ENCODE data around the gene RNASE12.
"Not testable (repeated sequence)": the region's sequence is repeated elsewhere in the genome, so short reads cannot be mapped to it uniquely, and the experiment has no call there.

Gene RNASE12

DNA sequence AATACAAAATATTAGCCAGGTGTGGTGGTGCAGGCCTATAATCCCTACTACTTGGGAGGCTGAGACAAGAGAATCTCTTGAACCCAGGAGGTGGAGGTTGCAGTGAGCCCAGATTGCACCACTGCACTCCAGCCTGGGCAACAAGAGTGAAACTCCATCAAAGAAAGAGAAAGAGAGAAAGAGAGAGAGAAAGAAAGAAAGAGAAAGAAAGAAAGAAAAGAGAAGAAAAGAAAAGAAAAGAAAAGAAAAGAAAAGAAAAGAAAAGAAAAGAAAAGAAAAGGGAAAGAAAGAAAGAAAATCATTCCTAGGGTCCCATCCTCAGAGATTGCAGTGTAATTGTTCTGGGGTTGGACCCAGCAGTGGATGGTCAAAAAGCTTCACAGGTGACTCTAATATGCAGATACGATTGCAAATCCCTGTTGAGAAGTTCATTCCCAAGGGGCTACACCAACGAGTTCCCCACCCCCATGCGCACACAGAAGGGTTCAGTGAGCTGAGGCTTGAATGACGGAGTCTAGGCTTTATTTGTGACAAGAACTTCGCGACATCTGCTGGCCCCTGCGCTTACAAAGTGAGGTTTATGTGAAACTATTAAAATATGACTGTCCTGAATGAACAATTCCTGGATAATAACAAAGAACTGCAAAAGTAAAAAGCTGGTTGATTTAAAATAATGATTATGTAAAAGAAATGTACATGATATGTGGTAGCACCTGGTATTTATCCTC is 17.4 kb upstream of the RNASE12 start:
- Mint-ChIP-seq H3K9me3 (no peaks in the 10 kb centered on the region), H3K4me3 (no peak overlapping the region), H3K27ac (no peak overlapping the region), H3K36me3 (ENCODE audit: low read depth) (no peaks in the 10 kb centered on the region), H3K4me1 (ENCODE audit: low read depth) (no peaks in the 10 kb centered on the region), H3K27me3 (no peaks in the 10 kb centered on the region)
- intact Hi-C loops (cut with micrococcal nuclease), result loop anchor here (1.0 to 5.0 kb wide), 3 partner anchors 131 to 281 kb away; partner anchors contain the start of gene TEP1

DNA sequence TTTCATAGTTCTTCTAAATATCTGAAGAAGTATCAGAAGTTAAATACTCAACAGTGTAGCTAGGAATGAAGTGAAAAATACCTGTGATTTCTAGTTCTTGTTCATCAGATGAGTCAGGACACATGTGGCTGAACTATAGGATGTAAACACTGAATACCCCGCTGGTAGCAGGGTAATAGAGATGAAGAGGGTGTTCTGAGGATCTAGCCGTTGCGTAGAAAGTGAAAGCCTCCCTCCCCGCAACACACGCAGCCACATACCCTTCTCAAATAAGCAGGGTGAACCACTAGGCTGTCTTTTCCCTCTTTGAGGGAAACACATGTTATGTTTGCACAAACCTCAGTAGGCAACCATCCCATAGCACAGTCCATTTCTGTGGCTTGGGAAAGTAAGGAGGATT is 16.4 kb upstream of the RNASE12 start:
- Mint-ChIP-seq H3K4me3 (no peak overlapping the region), H3K36me3 (ENCODE audit: low read depth) (no peaks in the 10 kb centered on the region), H3K4me1 (ENCODE audit: low read depth) (no peaks in the 10 kb centered on the region), H3K9me3 (no peaks in the 10 kb centered on the region), H3K27ac (no peak overlapping the region), H3K27me3 (no peaks in the 10 kb centered on the region)
- intact Hi-C loops (cut with micrococcal nuclease), result loop anchor here (5.0 kb wide), 2 partner anchors 130 to 195 kb away; partner anchors contain the start of gene TEP1

DNA sequence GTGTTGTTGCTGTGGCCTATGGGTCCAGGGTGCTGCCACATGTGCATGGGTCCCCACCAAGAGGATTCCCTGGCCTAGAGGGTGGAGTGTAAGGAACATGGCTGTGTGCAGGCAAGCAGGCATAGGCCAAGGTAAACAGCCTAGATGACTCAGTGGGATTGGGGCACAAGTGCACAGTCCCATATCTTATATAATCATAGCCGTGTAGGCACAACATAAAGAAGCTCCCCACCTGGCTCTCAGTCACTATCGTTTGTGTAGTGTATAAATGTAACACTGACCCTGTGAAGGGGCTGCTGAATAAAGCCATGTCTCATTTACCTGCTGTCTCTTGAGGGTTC is 15.7 kb upstream of the RNASE12 start:
- H3K27me3 Mint-ChIP-seq, result no peaks in the 10 kb centered on the region
- no peaks in the 10 kb centered on the region for H3K36me3 Mint-ChIP-seq (ENCODE audit: low read depth)
- no peak overlapping the region for H3K4me3 Mint-ChIP-seq
- H3K27ac Mint-ChIP-seq, result no peak overlapping the region
- intact Hi-C loops (cut with micrococcal nuclease), result loop anchor here (1.0 to 5.0 kb wide), 3 partner anchors 76 to 195 kb away; partner anchors contain the start of gene TEP1
- no peaks in the 10 kb centered on the region for H3K9me3 Mint-ChIP-seq
- H3K4me1 Mint-ChIP-seq (ENCODE audit: low read depth), result peaks cover under 1% of the 10 kb centered on the region

DNA sequence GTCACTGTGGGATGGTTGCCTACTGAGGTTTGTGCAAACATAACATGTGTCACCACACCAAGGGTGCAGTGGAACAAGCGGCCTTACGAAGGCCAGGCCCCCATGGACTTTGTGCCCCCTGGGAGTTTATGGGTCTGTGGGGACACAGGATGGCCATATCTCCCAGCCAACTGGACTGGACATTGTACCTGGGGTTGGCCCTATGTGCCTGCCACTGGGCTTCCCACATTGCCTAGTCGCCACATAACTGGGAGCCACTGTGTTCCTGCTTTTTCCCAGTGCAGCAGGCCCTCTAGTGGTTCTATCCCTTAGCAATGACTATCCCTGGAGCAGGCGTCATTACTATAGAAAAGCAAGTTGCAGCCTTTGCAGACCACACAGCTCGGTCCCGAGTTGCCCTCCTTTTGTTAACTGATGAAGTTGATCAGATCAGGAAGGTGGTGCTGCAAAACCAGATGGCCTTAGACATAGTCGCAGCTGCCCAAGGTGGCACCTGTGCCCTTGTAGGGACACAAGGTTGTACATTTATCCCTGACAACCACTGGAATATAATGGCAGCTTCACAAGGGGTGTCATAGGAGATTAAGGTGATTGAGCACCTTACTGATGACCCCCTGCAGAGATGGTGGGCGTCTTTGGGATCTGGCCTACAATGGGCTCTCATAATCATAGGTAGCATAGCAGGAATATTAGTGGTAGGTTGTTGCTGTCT is 15.2 kb upstream of the RNASE12 start:
- Mint-ChIP-seq H3K27ac (no peak overlapping the region), H3K36me3 (ENCODE audit: low read depth) (no peaks in the 10 kb centered on the region), H3K4me1 (ENCODE audit: low read depth) (peaks cover 6% of the 10 kb centered on the region), H3K9me3 (no peaks in the 10 kb centered on the region), H3K4me3 (no peak overlapping the region), H3K27me3 (no peaks in the 10 kb centered on the region)
- intact Hi-C loops (cut with micrococcal nuclease), result loop anchor here (1.0 to 5.0 kb wide), 3 partner anchors 75 to 194 kb away; partner anchors contain the start of gene TEP1

DNA sequence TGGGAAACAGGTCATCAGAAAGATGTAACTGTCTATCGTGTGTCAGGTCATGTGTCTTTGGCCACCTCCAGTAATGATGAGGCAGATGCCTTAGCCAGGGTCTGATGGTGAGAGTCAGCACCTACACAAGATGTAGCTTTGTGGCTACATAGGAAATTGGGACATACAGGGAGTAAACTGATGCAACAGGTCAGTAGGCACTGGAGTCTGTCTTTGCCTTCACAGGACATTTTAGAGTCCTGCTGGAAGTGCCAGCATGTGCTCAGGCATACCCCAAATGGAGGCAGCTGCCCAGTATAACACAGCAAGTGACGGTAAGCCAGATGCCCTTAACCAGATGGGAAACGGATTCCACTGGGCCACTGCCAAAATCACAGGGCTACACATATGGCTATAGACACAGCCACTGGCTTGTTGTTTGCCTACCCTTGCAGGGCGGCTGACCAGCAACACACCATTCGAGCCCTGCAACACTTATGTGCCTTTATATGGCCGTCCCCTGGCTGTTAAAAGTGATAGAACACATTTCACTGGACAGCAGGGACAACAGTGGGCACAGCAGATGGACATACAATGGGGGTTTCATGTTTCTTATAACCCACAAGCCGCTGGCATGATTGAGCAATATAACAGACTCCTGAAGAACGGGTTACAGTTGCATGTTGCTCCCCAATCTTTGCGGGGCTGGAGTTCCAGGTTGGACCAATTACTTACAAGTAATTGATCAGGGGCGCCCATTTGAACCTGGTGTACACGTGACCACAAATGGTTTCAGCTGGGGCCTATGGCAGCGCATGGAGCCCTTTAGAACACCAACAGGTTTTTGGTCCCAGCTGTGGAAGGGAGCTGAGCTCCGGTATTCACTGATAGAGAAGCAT is 12.9 kb upstream of the RNASE12 start:
- Mint-ChIP-seq H3K27ac (no peak overlapping the region), H3K27me3 (no peaks in the 10 kb centered on the region), H3K36me3 (ENCODE audit: low read depth) (no peaks in the 10 kb centered on the region), H3K4me3 (no peak overlapping the region), H3K9me3 (no peaks in the 10 kb centered on the region), H3K4me1 (ENCODE audit: low read depth) (peaks cover 8% of the 10 kb centered on the region)
- intact Hi-C loops (cut with micrococcal nuclease), result no loop called here

DNA sequence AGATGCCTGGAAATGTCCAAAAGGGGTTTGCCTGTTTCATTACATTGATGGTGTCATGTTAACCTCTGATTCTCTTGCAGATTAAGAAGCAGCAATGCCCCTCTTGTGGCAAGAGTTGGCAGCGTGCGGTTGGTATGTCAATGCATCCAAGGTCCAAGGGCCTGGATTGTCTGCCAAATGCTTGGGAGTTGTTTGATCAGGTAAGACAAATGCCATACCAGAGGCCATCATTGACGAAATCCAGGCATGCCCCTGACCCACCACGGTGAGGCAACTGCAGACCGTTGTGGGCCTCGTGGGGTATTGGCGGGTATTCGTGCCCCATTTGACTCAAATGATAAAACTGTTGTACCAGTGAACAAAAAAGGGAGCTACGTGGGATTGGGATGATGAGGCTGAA is 11.4 kb upstream of the RNASE12 start:
- intact Hi-C loops (cut with micrococcal nuclease), result no loop called here
- H3K9me3 Mint-ChIP-seq, result no peaks in the 10 kb centered on the region

DNA sequence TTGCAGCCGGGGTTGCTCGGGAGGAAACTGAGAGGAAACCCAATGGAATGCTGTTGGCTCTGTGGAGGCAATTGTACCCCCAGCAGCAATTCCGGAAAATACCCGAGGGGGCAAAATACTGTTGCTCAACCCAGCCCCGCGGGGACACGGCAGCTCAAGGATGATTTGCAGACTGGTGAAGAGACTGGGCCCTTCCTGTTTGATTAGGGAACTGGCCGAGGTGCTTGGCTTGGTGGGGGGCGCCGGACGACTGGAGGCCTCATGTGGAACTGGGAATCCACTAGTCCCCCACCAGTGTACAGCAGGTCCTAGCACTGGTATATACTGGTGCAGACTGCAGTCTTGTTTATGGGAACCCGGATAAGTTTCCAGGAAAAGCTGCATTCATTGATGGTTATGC is 10.3 kb upstream of the RNASE12 start:
- Mint-ChIP-seq H3K27me3 (no peaks in the 10 kb centered on the region), H3K4me3 (no peak overlapping the region), H3K36me3 (ENCODE audit: low read depth) (no peaks in the 10 kb centered on the region), H3K4me1 (ENCODE audit: low read depth) (peaks cover 8% of the 10 kb centered on the region), H3K9me3 (no peaks in the 10 kb centered on the region), H3K27ac (no peak overlapping the region)
- intact Hi-C loops (cut with micrococcal nuclease), result no loop called here

More for the DNA sequence above, 11.4 kb upstream of the RNASE12 start:
- H3K27ac Mint-ChIP-seq, result no peak overlapping the region
- no peaks in the 10 kb centered on the region for H3K36me3 Mint-ChIP-seq (ENCODE audit: low read depth)
- no peaks in the 10 kb centered on the region for H3K27me3 Mint-ChIP-seq
- no peak overlapping the region for H3K4me3 Mint-ChIP-seq
- H3K4me1 Mint-ChIP-seq (ENCODE audit: low read depth), result peaks cover 8% of the 10 kb centered on the region

DNA sequence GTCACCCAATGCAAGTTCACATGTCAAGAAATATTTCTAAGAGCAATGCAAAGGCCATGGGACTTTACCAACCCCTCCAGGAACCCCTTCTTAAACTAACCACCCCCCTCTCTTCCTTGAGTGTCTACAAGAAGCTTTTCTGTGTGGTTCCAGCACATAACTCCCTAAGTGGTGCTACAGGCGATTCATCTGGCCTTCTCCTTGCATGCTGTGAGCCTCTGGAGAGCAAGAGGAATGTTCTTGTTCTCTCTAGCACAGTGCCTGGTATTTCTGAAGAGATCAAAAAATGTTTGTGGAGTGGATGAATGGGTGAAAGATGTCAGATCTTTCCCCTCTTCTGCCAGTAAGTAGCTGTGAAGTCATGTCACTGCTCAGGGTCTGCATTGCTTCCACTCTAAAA is 5.9 kb upstream of the RNASE12 start:
- Mint-ChIP-seq H3K4me1 (ENCODE audit: low read depth) (peaks cover 8% of the 10 kb centered on the region), H3K27me3 (no peaks in the 10 kb centered on the region), H3K27ac (no peak overlapping the region), H3K4me3 (no peak overlapping the region), H3K36me3 (ENCODE audit: low read depth) (no peaks in the 10 kb centered on the region), H3K9me3 (no peaks in the 10 kb centered on the region)
- intact Hi-C loops (cut with micrococcal nuclease), result no loop called here

DNA sequence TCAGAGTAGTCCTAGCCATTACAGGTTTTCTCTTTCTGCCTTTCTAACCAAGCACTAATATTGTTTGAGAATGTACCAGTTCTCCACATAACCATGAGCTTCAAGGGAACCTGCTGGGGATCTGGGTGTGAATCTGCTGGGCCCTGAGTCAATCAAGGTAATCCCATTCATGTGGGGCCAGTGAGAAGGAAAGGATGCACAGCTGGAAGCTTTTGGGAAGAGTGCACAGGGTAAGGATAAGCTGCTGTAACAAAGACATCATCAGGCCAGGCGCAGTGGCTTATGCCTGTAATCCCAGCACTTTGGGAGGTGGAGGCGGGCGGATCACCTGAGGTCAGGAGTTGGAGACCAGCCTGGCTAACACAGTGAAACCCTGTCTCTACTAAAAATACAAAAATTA is 4.5 kb upstream of the RNASE12 start:
- H3K36me3 Mint-ChIP-seq (ENCODE audit: low read depth); H3K9me3 Mint-ChIP-seq; H3K4me3 Mint-ChIP-seq; H3K27me3 Mint-ChIP-seq; H3K4me1 Mint-ChIP-seq (ENCODE audit: low read depth); H3K27ac Mint-ChIP-seq; intact Hi-C loops (cut with micrococcal nuclease): not testable (repeated sequence)

DNA sequence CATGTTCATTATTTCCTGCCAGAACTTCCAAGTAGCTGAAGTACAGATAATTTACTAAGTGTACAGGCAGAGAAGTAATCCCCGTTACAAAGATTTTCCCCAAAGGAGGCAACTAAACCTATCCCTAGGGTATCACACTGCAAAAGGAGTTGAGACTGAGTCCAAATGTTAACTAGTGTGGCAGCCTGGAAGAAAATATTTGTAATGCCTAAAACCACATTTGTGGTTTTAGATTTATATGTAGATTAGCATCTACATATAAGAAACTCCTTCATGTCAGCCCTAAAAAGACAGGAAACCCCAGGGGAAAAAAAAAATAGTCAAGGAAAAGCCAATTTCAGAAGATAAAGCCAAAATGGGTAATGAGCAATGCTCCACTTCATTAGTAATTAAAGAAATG is 1.4 kb upstream of the RNASE12 start:
- peaks cover 2% of the 10 kb centered on the region for H3K27me3 Mint-ChIP-seq
- H3K27ac Mint-ChIP-seq, result no peak overlapping the region
- H3K4me3 Mint-ChIP-seq, result no peak overlapping the region
- H3K36me3 Mint-ChIP-seq (ENCODE audit: low read depth), result no peaks in the 10 kb centered on the region
- no peaks in the 10 kb centered on the region for H3K4me1 Mint-ChIP-seq (ENCODE audit: low read depth)
- H3K9me3 Mint-ChIP-seq, result no peaks in the 10 kb centered on the region
- intact Hi-C loops (cut with micrococcal nuclease), result no loop called here

DNA sequence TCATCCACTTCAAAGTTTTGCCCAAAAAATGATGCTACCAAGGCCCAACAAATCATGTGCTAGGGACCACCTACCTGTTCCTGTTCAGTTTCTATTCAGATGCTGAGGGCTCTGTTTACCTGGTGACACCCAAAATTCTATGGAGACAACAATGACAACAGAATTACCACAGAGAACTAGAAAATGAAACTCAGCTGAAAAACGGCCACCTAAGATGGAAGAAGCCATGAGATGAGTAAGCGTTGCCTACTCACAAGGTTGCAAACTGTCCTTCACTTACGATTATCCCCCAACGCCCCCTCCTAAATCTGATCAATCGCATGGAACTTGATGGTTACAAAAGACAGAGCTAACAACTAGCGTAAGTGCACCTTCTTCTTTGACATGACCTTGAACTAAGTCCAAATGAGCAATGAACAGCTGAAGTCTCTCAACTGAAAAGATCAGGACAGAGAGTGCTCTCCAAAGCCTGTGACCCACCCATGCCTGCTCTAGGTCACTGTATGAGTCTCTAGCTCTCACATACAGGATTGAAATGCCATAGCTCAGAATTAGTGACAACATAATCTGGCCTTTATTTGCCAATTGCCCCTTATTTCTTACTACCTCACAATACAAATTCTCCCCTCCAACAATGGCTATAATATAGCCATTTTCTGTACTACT is 3.6 kb downstream of the RNASE12 start, which contains the start of gene RNASE11:
TSS of gene RNASE11 (minus strand) at position 513 of the 666 bp plus-strand sequence.
- H3K4me3 Mint-ChIP-seq, result no peak within 1 kb of the TSS
- no peak within 1 kb of the TSS for H3K27ac Mint-ChIP-seq
- intact Hi-C loops (cut with micrococcal nuclease), result no loop called here
- H3K4me1 Mint-ChIP-seq (ENCODE audit: low read depth), result no peaks in the 10 kb centered on the region
- peaks cover 2% of the 10 kb centered on the region for H3K27me3 Mint-ChIP-seq
- H3K9me3 Mint-ChIP-seq, result peaks cover 12% of the 10 kb centered on the region
- H3K36me3 Mint-ChIP-seq (ENCODE audit: low read depth), result no peaks in the 10 kb centered on the region

DNA sequence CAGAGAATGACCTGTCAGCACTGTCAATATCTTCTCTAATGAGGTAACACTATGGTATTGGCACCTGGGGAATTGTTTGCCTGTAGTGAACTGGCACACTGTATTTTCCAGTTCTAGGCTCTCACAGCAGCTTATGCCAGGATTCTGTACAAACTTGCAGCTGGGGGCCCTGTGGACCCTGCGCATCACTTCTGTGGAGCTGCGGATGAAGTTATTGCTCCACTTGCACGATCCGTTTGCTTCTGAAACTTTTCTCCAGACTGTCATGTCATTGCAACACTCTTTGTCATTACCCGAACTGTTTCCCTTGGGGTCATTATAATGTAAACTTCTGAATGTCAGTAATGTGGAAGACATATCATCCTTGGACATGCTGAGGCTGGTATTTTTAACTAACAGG is 7.3 kb downstream of the RNASE12 start:
- peaks cover 12% of the 10 kb centered on the region for H3K9me3 Mint-ChIP-seq
- intact Hi-C loops (cut with micrococcal nuclease), result no loop called here
- H3K4me3 Mint-ChIP-seq, result no peak overlapping the region
- peaks cover 2% of the 10 kb centered on the region for H3K4me1 Mint-ChIP-seq (ENCODE audit: low read depth)
- H3K27me3 Mint-ChIP-seq, result peaks cover 2% of the 10 kb centered on the region
- H3K36me3 Mint-ChIP-seq (ENCODE audit: low read depth), result no peaks in the 10 kb centered on the region
- H3K27ac Mint-ChIP-seq, result no peak overlapping the region

DNA sequence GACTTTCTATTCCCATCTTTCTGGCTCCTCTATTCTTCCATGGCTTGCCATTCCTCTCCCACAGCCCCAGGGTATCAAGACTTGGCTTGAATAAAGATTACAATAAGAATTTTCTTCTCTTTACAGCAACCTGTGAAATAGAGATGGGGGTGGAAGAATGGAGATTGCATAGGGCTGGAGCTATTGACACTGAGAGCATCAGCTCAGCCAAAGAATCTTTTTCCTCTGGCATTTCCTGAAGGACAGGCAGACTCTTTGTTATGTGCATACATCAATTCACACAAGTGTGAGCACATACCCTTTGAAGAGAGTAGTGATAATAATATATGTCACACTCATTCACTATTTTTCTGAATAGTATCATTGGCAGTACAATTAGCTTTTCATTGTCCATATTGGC is 8.0 kb downstream of the RNASE12 start:
- Mint-ChIP-seq H3K27ac (no peak overlapping the region), H3K36me3 (ENCODE audit: low read depth) (no peaks in the 10 kb centered on the region), H3K4me1 (ENCODE audit: low read depth) (peaks cover 9% of the 10 kb centered on the region), H3K9me3 (peaks cover 12% of the 10 kb centered on the region), H3K4me3 (no peak overlapping the region), H3K27me3 (peaks cover 2% of the 10 kb centered on the region)
- intact Hi-C loops (cut with micrococcal nuclease), result no loop called here

Measured in dendritic cell treated with granulocyte-macrophage colony-stimulating factor and Interleukin-4, amounts not matched to agents 40 ng/mL and 50 ng/mL, for 4 days (primary cell).